Measurements from ENCODE around the gene SLC9A7.

Gene SLC9A7

GRCh38 chrX:46584736-46585135, 174.2 kb downstream of the SLC9A7 start:
- no peak for DNase-seq (ENCODE audit: low read depth)
- H3K4me3 ChIP-seq (ENCODE audit: control insufficient read depth, low read depth, low read length): no peak overlapping the region
- no peak for TF ChIP-seq CTCF (conservative IDR thresholded peaks at IDR 0.05; ENCODE audit: control insufficient read depth, insufficient read depth, low read depth, low read length)

DNA sequence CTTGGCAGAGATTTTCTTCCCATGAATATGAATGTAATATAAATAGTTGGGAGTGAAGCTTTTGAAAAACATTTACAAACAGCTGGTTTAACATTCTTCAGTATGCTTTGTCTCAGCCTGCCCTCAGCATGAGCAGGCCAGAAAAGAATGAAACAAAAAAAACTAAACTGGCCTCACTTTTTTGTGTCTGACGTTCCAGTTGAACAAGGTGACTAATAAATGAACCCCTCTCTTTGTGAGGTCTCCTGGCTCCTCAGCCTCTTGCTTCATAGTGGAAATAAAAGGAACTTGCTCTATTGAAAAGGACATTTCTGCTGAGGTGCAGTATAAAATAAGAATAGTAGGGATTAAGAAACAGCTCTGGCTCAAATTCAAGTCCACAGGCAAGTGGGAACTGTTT, 176.0 kb downstream of the SLC9A7 start:
- TF ChIP-seq CTCF (conservative IDR thresholded peaks at IDR 0.05; ENCODE audit: control insufficient read depth, insufficient read depth, low read depth, low read length): no peak
- peak; percentile 86 for DNase-seq (ENCODE audit: low read depth)

GRCh38 chrX:46582325-46582724, 176.6 kb downstream of the SLC9A7 start:
- DNase-seq (ENCODE audit: low read depth): no peak
- H3K4me3 ChIP-seq (ENCODE audit: control insufficient read depth, low read depth, low read length): no peak overlapping the region

More for the DNA sequence above, 176.0 kb downstream of the SLC9A7 start:
- H3K4me3 ChIP-seq (ENCODE audit: control insufficient read depth, low read depth, low read length): no peak overlapping the region

GRCh38 chrX:46580613-46581012, 178.3 kb downstream of the SLC9A7 start:
- no peak overlapping the region for H3K4me3 ChIP-seq (ENCODE audit: control insufficient read depth, low read depth, low read length)
- TF ChIP-seq CTCF (conservative IDR thresholded peaks at IDR 0.05; ENCODE audit: control insufficient read depth, insufficient read depth, low read depth, low read length): no peak
- no peak for DNase-seq (ENCODE audit: low read depth)

More at GRCh38 chrX:46582325-46582724, 176.6 kb downstream of the SLC9A7 start:
- TF ChIP-seq CTCF (conservative IDR thresholded peaks at IDR 0.05; ENCODE audit: control insufficient read depth, insufficient read depth, low read depth, low read length): no peak

DNA sequence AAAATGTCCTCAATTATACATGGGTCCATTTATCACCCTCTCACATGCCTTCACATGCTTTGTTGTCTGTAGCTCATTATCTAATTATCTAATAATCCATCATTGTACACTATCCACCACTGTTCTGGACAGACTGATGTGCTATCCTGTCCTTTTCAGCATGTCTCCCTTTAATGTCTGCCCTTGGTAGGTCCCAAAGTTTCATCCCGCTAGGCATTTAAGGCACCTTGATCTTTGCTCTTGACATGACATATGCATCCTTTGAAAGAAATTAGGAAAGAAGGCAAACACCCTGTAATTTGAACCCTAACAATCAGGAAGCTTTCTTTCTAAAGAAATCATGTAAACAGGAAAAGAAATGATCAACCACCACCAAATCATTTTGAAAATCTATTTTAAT, 179.7 kb downstream of the SLC9A7 start:
- no peak for TF ChIP-seq CTCF (conservative IDR thresholded peaks at IDR 0.05; ENCODE audit: control insufficient read depth, insufficient read depth, low read depth, low read length)
- no peak for DNase-seq (ENCODE audit: low read depth)
- no peak overlapping the region for H3K4me3 ChIP-seq (ENCODE audit: control insufficient read depth, low read depth, low read length)

DNA sequence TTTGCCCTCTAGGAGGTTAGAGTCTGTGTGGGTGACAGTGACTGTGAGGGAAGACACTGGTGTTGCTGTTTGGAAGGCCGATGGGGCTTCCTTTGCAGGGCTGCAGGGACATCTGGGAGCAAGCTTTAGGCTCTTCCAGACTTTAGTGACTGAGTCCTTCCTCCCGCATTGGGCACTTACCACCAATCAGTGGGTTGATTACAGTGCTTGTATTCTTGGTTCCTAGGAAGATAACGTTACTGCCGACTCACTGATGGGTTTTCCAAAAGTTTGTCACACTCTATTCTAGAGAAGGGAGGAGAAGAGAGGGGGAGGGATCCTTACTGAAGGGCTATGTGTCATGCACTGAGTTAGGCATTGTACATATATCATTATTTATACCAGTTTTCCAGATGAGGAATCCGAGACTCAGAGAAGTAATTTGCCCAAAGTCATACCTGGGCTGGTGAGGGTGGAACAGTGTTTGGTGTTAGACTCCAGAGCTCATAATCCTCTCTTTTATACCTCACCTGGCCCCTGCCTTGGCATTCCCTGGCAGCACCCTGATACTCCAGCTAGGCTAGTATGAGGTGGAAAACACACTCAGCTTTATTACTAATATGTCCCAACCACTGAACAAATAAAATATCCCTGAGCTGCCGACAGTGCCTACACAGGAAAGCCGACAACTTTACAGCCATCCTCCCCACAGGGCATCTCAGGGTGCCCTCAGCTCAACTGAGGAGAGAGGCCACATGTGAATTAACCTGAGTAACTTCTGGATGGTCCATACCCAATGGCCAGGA, 181.5 kb downstream of the SLC9A7 start:
- no peak overlapping the region for H3K4me3 ChIP-seq (ENCODE audit: control insufficient read depth, low read depth, low read length)
- no peak for TF ChIP-seq CTCF (conservative IDR thresholded peaks at IDR 0.05; ENCODE audit: control insufficient read depth, insufficient read depth, low read depth, low read length)
- peak; percentile 50 for DNase-seq (ENCODE audit: low read depth)
